GM19468 (cell line): Measurements from ENCODE around the gene SHISA4.
"Not testable (repeated sequence)": the region's sequence is repeated elsewhere in the genome, so short reads cannot be mapped to it uniquely, and the experiment has no call there.

Experiments
- ATAC-seq: cut with Tn5 transposase; IDR thresholded peaks from one replicate; pipeline ENCODE4 v1.9.1; 2021; ENCODE audit warnings: mild to moderate bottlenecking, moderate library complexity, moderate number of reproducible peaks; ENCODE audit not compliant: unreplicated experiment; ENCODE audit errors: extremely low read depth

The SHISA4 gene

GRCh38 chr1:201895913-201896807 is 7.5 kb downstream of the SHISA4 start:
- ATAC-seq, result peak; percentile 63

GRCh38 chr1:201896951-201897391 is 8.3 kb downstream of the SHISA4 start:
- ATAC-seq, result no peak

- no peak for ATAC-seq
Observed at GRCh38 chr1:201898240-201898894, 9.7 kb downstream of the SHISA4 start.

GRCh38 chr1:201898992-201899391 is 10.3 kb downstream of the SHISA4 start:
- no peak for ATAC-seq

- no peak for ATAC-seq
Observed at GRCh38 chr1:201899683-201900429, 11.2 kb downstream of the SHISA4 start.

DNA sequence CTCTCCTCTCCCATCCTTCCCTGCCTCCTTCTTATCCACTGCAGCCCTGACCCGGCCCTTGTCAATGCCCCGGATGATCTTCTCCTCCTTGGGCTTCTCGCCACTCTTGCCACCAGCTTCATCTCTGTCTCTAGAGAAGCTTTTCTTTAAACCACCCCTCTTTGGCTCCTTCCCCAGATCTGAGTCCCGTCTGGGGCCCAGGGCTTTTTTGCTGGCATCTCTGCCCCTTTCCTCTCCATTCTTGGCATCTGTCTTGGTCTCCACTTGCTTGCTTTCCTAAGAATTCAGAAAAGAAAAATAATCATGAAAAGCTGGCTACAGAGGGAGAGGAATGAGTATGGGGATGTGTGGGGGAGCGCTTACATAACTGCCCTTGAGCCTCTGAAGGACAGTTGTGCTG is 11.8 kb downstream of the SHISA4 start:
- ATAC-seq, result no peak

- ATAC-seq, result not testable (repeated sequence)
Observed at GRCh38 chr1:201901036-201901435, 12.3 kb downstream of the SHISA4 start.

GRCh38 chr1:201902198-201902597 is 13.5 kb downstream of the SHISA4 start:
- no peak for ATAC-seq

DNA sequence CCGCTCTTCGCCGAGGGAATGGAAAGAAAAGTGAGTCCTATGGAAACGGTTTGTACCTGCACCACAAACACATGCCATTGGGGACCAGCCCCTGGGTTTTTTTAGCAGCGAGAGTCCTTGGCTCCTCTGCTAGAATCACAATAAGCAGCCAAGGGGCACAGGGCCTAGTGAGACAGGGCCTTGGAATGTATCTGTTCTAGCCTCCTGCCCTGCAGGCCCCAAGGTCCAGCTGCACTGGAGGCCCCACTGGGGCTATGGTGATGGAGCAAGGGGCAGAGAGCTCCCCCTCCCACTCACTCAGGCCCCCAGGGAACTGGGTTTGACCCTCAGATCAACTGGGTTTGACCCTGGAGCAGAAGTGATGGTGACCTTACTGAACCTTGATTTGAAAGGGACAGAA is 14.4 kb downstream of the SHISA4 start:
- no peak for ATAC-seq

DNA sequence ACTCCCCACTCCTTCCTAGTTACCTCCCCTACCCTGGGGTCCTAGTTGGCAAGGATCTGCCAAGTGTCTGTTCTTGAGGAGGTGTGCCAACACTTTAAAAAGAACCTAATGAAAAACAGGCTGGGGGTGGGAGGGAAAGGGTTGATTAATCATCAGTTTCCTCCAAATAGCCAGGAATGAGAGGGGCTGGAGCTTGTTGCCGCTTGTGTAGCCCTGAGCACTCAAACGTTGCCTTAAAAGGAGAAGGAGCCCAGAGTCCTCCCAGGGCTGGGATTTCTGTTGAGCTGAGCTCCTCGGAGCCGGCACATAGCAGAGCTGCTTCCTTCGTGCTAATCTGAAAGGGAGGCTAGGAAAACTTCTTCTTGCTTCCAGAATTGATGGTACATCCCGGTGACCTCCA is 15.9 kb downstream of the SHISA4 start:
- no peak for ATAC-seq

- no peak for ATAC-seq
Observed at GRCh38 chr1:201905234-201905890, 16.7 kb downstream of the SHISA4 start.

DNA sequence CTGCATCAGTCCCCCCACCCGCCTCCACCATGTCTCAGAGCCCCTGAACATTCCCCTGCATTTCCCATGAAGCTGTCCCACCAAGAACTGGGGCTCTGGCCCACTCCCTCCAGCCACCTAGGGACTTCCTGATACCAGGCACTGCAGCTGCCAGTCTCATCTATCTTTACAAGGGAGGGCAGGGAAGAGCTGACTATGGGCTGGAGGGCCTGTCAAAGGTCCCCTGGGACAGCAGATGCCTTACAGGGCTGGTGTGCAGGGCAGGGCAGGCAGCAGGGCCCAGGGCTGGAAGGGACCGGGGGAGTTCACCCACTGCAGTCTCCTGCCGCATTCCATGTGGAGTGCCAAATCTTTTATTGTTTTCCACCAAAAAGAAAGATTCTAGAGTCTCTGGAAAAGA is 17.6 kb downstream of the SHISA4 start:
- ATAC-seq, result no peak

DNA sequence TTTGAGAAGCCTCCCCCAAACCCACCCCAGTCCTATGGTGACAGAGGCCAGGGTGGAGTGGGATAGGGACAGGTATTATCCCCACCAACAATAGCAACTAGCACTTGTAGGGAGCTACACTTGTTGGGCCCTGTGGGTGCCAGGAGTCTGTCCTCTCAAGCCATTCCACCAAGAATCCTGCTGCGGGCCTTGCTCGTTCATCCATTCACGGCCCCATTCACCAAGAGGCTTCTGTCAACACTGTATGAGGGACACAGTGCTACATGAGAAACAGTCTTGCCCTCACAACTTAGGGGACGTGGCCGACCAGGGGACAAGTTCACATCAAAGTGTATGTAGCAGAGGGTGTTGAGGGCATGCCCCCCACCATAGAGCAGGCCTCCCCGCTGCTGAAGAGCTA is 18.9 kb downstream of the SHISA4 start:
- ATAC-seq, result no peak

GRCh38 chr1:201911826-201912571 is 23.3 kb downstream of the SHISA4 start:
- ATAC-seq, result no peak

DNA sequence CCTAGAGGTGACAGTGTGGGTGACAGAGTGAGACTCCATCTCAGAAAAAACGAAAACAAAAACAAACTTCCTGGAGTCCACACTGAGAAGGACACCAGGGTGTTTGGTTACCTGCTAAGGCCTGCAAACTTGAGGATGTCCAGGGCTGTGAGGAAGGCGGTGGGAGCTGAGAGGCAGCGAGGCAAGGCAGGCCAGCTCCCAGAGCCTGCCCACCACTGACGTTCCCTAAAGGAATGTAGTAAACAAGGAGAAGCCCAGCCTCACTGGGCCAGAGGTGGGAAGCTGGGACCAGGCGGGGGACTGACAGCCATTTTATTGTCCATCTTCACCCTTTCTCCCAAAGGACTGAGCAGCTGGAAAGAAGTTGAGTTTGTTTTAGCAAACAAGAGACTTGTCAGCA is 24.1 kb downstream of the SHISA4 start:
- no peak for ATAC-seq

GRCh38 chr1:201914456-201915235 is 25.9 kb downstream of the SHISA4 start:
- no peak for ATAC-seq

GRCh38 chr1:201916649-201917249 is 28.1 kb downstream of the SHISA4 start:
- no peak for ATAC-seq

DNA sequence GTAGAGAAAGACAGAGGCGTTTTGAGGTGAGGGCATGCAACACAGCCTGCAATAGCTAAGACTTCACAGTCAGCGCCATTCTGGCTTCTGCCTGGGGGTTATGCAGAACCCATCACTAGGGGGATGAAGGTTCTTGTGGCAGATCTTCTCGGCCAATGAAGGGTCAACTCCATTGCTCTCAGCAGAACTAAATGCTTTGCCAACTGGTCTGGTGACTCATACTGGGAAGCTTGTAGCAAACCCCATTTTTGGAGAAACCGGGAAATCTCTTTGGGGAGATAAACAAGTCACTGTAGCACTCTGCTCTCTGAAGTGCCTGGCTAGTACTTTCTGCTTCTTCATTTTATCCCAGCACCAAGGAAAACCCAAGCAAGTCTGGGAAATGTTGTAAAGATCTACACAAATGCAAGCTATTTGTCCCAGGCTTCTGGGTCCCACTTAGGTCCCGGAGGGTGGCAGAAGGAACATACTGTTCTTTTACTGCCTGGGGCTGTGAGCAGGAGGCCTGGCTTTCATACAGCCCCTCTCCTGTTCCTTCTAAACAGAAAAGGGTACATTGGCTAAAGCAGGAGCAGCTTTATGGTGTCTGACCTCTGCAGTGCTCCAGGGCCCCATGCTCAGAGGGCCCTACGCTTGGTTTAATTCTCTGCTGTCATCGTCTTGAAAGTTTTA is 28.8 kb downstream of the SHISA4 start:
- no peak for ATAC-seq
